ENCODE data around the gene KANSL1L.

KANSL1L gene

GRCh38 chr2:210063306-210063705, 107.9 kb downstream of the KANSL1L start:
- no peak for DNase-seq (ENCODE audit: low spot score)

GRCh38 chr2:210055825-210056224, 115.4 kb downstream of the KANSL1L start:
- no peak for DNase-seq (ENCODE audit: low spot score)

- DNase-seq (ENCODE audit: low spot score), result no peak
Measured at GRCh38 chr2:210054696-210055095, 116.5 kb downstream of the KANSL1L start.

GRCh38 chr2:210050885-210051284, 120.3 kb downstream of the KANSL1L start:
- no peak for DNase-seq (ENCODE audit: low spot score)

GRCh38 chr2:210049831-210050230, 121.4 kb downstream of the KANSL1L start:
- DNase-seq (ENCODE audit: low spot score), result no peak

- DNase-seq (ENCODE audit: low spot score), result no peak
Measured at GRCh38 chr2:210046851-210047500, 124.2 kb downstream of the KANSL1L start.

- no peak for DNase-seq (ENCODE audit: low spot score)
Measured at GRCh38 chr2:210038078-210038477, 133.1 kb downstream of the KANSL1L start.

GRCh38 chr2:210035679-210036078, 135.5 kb downstream of the KANSL1L start:
- DNase-seq (ENCODE audit: low spot score), result no peak

GRCh38 chr2:210034087-210034683, 137.0 kb downstream of the KANSL1L start:
- no peak for DNase-seq (ENCODE audit: low spot score)

GRCh38 chr2:210028178-210028577, 143.0 kb downstream of the KANSL1L start:
- DNase-seq (ENCODE audit: low spot score), result no peak

- DNase-seq (ENCODE audit: low spot score), result no peak
Measured at GRCh38 chr2:210027608-210028007, 143.6 kb downstream of the KANSL1L start.

- DNase-seq (ENCODE audit: low spot score), result no peak
Measured at GRCh38 chr2:210022824-210023223, 148.4 kb downstream of the KANSL1L start.

- no peak for DNase-seq (ENCODE audit: low spot score)
Measured at GRCh38 chr2:210020138-210020537, 151.1 kb downstream of the KANSL1L start.

GRCh38 chr2:210009896-210010295, 161.3 kb downstream of the KANSL1L start:
- DNase-seq (ENCODE audit: low spot score), result no peak

- DNase-seq (ENCODE audit: low spot score), result no peak
Measured at GRCh38 chr2:210009126-210009525, 162.1 kb downstream of the KANSL1L start.

- DNase-seq (ENCODE audit: low spot score), result no peak
Measured at GRCh38 chr2:210007895-210008294, 163.3 kb downstream of the KANSL1L start.

GRCh38 chr2:210004881-210005280, 166.3 kb downstream of the KANSL1L start:
- DNase-seq (ENCODE audit: low spot score), result no peak

GRCh38 chr2:210003359-210003758, 167.8 kb downstream of the KANSL1L start:
- DNase-seq (ENCODE audit: low spot score), result no peak

- peak; percentile 92 for DNase-seq (ENCODE audit: low spot score)
Measured at GRCh38 chr2:210002158-210003157, 168.8 kb downstream of the KANSL1L start, which contains the start of gene RPE. Gene RPE, plus strand, starts transcription at chr2:210002638. Its CDS starts 24 bp downstream, at chr2:210002662.

- no peak for DNase-seq (ENCODE audit: low spot score)
Measured at GRCh38 chr2:210000464-210001324, 170.5 kb downstream of the KANSL1L start.

- no peak for DNase-seq (ENCODE audit: low spot score)
Measured at GRCh38 chr2:209998596-209998995, 172.6 kb downstream of the KANSL1L start.

- DNase-seq (ENCODE audit: low spot score), result no peak
Measured at GRCh38 chr2:209993968-209994367, 177.2 kb downstream of the KANSL1L start.
